Immature natural killer cell (primary cell): ENCODE measurements around the gene SPTBN4. TPM values are rescaled to one million over a fixed set of nuclear protein-coding genes. Genes with fewer than 3 reads are reported as not detected.
A peak's percentile ranks its signal among the peaks of the same experiment; 100 is the strongest.
"Not testable (repeated sequence)": the region's sequence is repeated elsewhere in the genome, so short reads cannot be mapped to it uniquely, and the experiment has no call there.

Experiments
- DNase-seq, 3 donors: peaks; one replicate each; pipeline ENCODE4 v3.0.0; 2022; ENCODE audit warnings: mixed read lengths in 1 of 3
- H3K27ac Mint-ChIP-seq, 6 donors: one replicate each; pipeline ENCODE4 v1.8.0; 2020; ENCODE audit warnings: mixed read lengths in 6 of 6, mild to moderate bottlenecking in 5 of 6, inconsistent platforms in 4 of 6, moderate library complexity in 3 of 6
- H3K27me3 Mint-ChIP-seq, 3 donors: one replicate each; pipeline ENCODE4 v1.8.0; 2020 to 2021; ENCODE audit warnings: low read depth in 3 of 3, mild to moderate bottlenecking in 3 of 3, mixed read lengths in 3 of 3, moderate library complexity in 3 of 3, inconsistent platforms in 1 of 3
- H3K36me3 Mint-ChIP-seq, 3 donors: one replicate each; pipeline ENCODE4 v1.8.0; 2020; ENCODE audit warnings: mixed read lengths in 3 of 3, inconsistent platforms in 2 of 3, mild to moderate bottlenecking in 2 of 3
- H3K4me1 Mint-ChIP-seq, 2 donors: one replicate each; pipeline ENCODE4 v1.8.0; 2020; ENCODE audit warnings: inconsistent platforms in 2 of 2, mild to moderate bottlenecking in 2 of 2, mixed read lengths in 2 of 2, moderate library complexity in 1 of 2
- H3K4me3 Mint-ChIP-seq, 5 donors: one replicate each; pipeline ENCODE4 v1.8.0; 2020; ENCODE audit warnings: mild to moderate bottlenecking in 5 of 5, mixed read lengths in 5 of 5, inconsistent platforms in 3 of 5, moderate library complexity in 3 of 5
- H3K9me3 Mint-ChIP-seq, 6 donors: one replicate each; pipeline ENCODE4 v1.8.0; 2020; ENCODE audit warnings: mild to moderate bottlenecking in 6 of 6, mixed read lengths in 6 of 6, inconsistent platforms in 4 of 6, moderate library complexity in 3 of 6
- polyA plus RNA-seq, 3 donors: library from polyadenylated mRNA; unstranded; fragments of 300-500 nt; fragmentation: Illumina TruSeq; gene quantifications; one replicate each; pipeline ENCODE4 v1.2.3, GENCODE V29; 2021

The SPTBN4 gene
- polyA plus RNA-seq, 3 donors from 2014 or later = 0.26 TPM; not detected in 2

- Mint-ChIP-seq H3K4me1 (peaks cover 9 to 10% of the 10 kb centered on the region in 2 donors), H3K4me3 (no peak overlapping the region), H3K27ac (no peak overlapping the region), H3K36me3 (peaks cover 17 to 30% (median 27%) of the 10 kb centered on the region in 3 donors), H3K9me3 (no peaks in the 10 kb centered on the region), H3K27me3 (peaks cover 0 to 3% (median 0%) of the 10 kb centered on the region in 3 donors)
- no peak for DNase-seq
These were observed 155.9 kb downstream of the SPTBN4 start for GRCh38 chr19:40622773-40623075.

GRCh38 chr19:40623403-40624251 lies 156.8 kb downstream of the SPTBN4 start:
- H3K9me3 Mint-ChIP-seq = no peaks in the 10 kb centered on the region
- H3K4me1 Mint-ChIP-seq = peaks cover 9 to 10% of the 10 kb centered on the region in 2 donors
- peaks cover 0 to 3% (median 0%) of the 10 kb centered on the region in 3 donors for H3K27me3 Mint-ChIP-seq
- no peak for DNase-seq
- no peak overlapping the region for H3K4me3 Mint-ChIP-seq
- peaks cover 17 to 27% (median 24%) of the 10 kb centered on the region in 3 donors for H3K36me3 Mint-ChIP-seq
- no peak overlapping the region for H3K27ac Mint-ChIP-seq

- not testable (repeated sequence) for H3K9me3 Mint-ChIP-seq, H3K27ac Mint-ChIP-seq, H3K27me3 Mint-ChIP-seq, DNase-seq, H3K4me3 Mint-ChIP-seq, H3K4me1 Mint-ChIP-seq
- peaks cover 14 to 24% (median 20%) of the 10 kb centered on the region in 3 donors for H3K36me3 Mint-ChIP-seq
These were observed 157.8 kb downstream of the SPTBN4 start for GRCh38 chr19:40624369-40625153.

GRCh38 chr19:40625406-40626120 lies 158.8 kb downstream of the SPTBN4 start:
- Mint-ChIP-seq H3K4me3 (no peak overlapping the region), H3K4me1 (peaks cover 9 to 10% of the 10 kb centered on the region in 2 donors), H3K36me3 (peaks cover 14 to 23% (median 19%) of the 10 kb centered on the region in 3 donors), H3K9me3 (no peaks in the 10 kb centered on the region), H3K27ac (peak overlapping the region; percentile 9 to 51 (median 35)), H3K27me3 (peaks cover 0 to 2% (median 0%) of the 10 kb centered on the region in 3 donors)
- no peak for DNase-seq

Other genes starting within 250 kb of the SPTBN4 start
- not detected for gene TTC9B, start 248.6 kb upstream of the SPTBN4 start, polyA plus RNA-seq
- not detected for gene CCNP, start 240.3 kb upstream of the SPTBN4 start, polyA plus RNA-seq
- gene AKT2, start 181.7 kb upstream of the SPTBN4 start, polyA plus RNA-seq = 10 to 100 TPM; 32.7 to 47.6 (median 34.4) TPM
- gene C19orf47, start 118.6 kb upstream of the SPTBN4 start, polyA plus RNA-seq = 10 to 100 TPM; 10.0 to 14.1 (median 12.5) TPM
- 10 to 100 TPM; 60.8 to 94.9 (median 63.7) TPM for gene PLD3, start 118.3 kb upstream of the SPTBN4 start, polyA plus RNA-seq
- gene HIPK4, start 76.8 kb upstream of the SPTBN4 start, polyA plus RNA-seq = under 1 TPM in 1 of 3 donors, not detected in 2; 0.15 TPM
- gene PRX, start 53.6 kb upstream of the SPTBN4 start, polyA plus RNA-seq = 10 to 100 TPM in 1 of 3 donors, 1 to 10 TPM in 1, under 1 TPM in 1; 0.62 to 13.0 (median 1.2) TPM
- 10 to 100 TPM; 45.2 to 55.2 (median 49.3) TPM for gene SERTAD1, start 41.0 kb upstream of the SPTBN4 start, polyA plus RNA-seq
- 10 to 100 TPM; 25.9 to 82.2 (median 62.0) TPM for gene SERTAD3, start 22.7 kb upstream of the SPTBN4 start, polyA plus RNA-seq
- 10 to 100 TPM; 30.8 to 52.5 (median 45.9) TPM for gene BLVRB, start 1.3 kb upstream of the SPTBN4 start, polyA plus RNA-seq
- gene SHKBP1, start 109.9 kb downstream of the SPTBN4 start, polyA plus RNA-seq = 100 to 1,000 TPM; 115 to 186 (median 156) TPM
- gene LTBP4, start 134.4 kb downstream of the SPTBN4 start, polyA plus RNA-seq = 10 to 100 TPM in 2 of 3 donors, 1 to 10 TPM in 1; 8.9 to 21.5 (median 18.8) TPM
- 1 to 10 TPM in 2 of 3 donors, not detected in 1; 1.3 to 1.7 TPM for gene NUMBL, start 223.7 kb downstream of the SPTBN4 start, polyA plus RNA-seq
- 10 to 100 TPM; 18.3 to 23.5 (median 20.8) TPM for gene COQ8B, start 249.9 kb downstream of the SPTBN4 start, polyA plus RNA-seq